ENCODE data around the gene ZFYVE1. TPM values are rescaled to one million over a fixed set of nuclear protein-coding genes. Genes with fewer than 3 reads are reported as not detected.

The ZFYVE1 gene
- total and polyA plus RNA-seq, 2 of the 13 experiments (the other 11 are each of a cell fraction or from before 2014, with no cell fraction given): 2.6 to 5.3 TPM

- TF ChIP-seq ZNF841 (CRISPR knock-in tag; IDR thresholded peaks at IDR 0.05; ENCODE audit: borderline replicate concordance) (no peak), ZNF572 (CRISPR knock-in tag; IDR thresholded peaks at IDR 0.05) (no peak), PREB (CRISPR knock-in tag; IDR thresholded peaks at IDR 0.05) (no peak), ZFP36L1 (CRISPR knock-in tag; IDR thresholded peaks at IDR 0.05) (no peak), GATAD1 (CRISPR knock-in tag; IDR thresholded peaks at IDR 0.05) (peak; percentile 82), DDIT3 (CRISPR knock-in tag; IDR thresholded peaks at IDR 0.05) (no peak), SMAD9 (CRISPR knock-in tag; IDR thresholded peaks at IDR 0.05) (no peak), ZIK1 (CRISPR knock-in tag; IDR thresholded peaks at IDR 0.05; ENCODE audit: borderline replicate concordance, low read depth) (peak; percentile 60; the same call in 1 of the 2 replicates), ZFYVE20 (CRISPR knock-in tag; IDR thresholded peaks at IDR 0.05; ENCODE audit: borderline replicate concordance, low read depth) (no peak), CAMTA2 (CRISPR knock-in tag; IDR thresholded peaks at IDR 0.05; ENCODE audit: borderline replicate concordance) (no peak), HINFP (CRISPR knock-in tag; IDR thresholded peaks at IDR 0.05; ENCODE audit: low read depth) (peak; percentile 68), CREM (IDR thresholded peaks at IDR 0.05) (peak; percentile 100), CREM (CRISPR knock-in tag; IDR thresholded peaks at IDR 0.05) (no peak), ZKSCAN8 (CRISPR knock-in tag; IDR thresholded peaks at IDR 0.05; ENCODE audit: borderline replicate concordance) (peak; percentile 59; the same call in 1 of the 2 replicates), BATF2 (CRISPR knock-in tag; IDR thresholded peaks at IDR 0.05) (no peak), NFYB (CRISPR knock-in tag; IDR thresholded peaks at IDR 0.05) (0 out of 2 replicates have a peak, but pooled peaks have one; percentile 38), STAT6 (CRISPR knock-in tag; IDR thresholded peaks at IDR 0.05; ENCODE audit: borderline replicate concordance) (no peak), MTF2 (CRISPR knock-in tag; IDR thresholded peaks at IDR 0.05; ENCODE audit: borderline replicate concordance) (no peak), ZEB1 (IDR thresholded peaks at IDR 0.05; ENCODE audit: insufficient replicate concordance, low read depth) (no peak), SMAD3 (CRISPR knock-in tag; IDR thresholded peaks at IDR 0.05) (0 out of 2 replicates have a peak, but pooled peaks have one; percentile 34), STAT5B (CRISPR knock-in tag; IDR thresholded peaks at IDR 0.05) (no peak), HNRNPLL (IDR thresholded peaks at IDR 0.05; ENCODE audit: low read depth, low read length, poor library complexity, severe bottlenecking) (peak; percentile 46), SNAPC2 (CRISPR knock-in tag; IDR thresholded peaks at IDR 0.05) (no peak), DMAP1 (CRISPR knock-in tag; IDR thresholded peaks at IDR 0.05) (no peak), HDAC2 (CRISPR knock-in tag; IDR thresholded peaks at IDR 0.05) (peak; percentile 73), IRF2 (CRISPR knock-in tag; IDR thresholded peaks at IDR 0.05) (peak; percentile 98)
Measured at GRCh38 chr14:73026845-73027542, at the start of gene ZFYVE1 (continued).

Data from HepG2 (cell line).